Amniotic epithelial cell (primary cell): ENCODE results near the gene TRIM10.

ENCODE experiments used
- DNase-seq: peaks from one replicate; pipeline ENCODE4 v3.0.0-alpha.2; 2010; ENCODE audit warnings: low read depth

The TRIM10 gene, protein sequence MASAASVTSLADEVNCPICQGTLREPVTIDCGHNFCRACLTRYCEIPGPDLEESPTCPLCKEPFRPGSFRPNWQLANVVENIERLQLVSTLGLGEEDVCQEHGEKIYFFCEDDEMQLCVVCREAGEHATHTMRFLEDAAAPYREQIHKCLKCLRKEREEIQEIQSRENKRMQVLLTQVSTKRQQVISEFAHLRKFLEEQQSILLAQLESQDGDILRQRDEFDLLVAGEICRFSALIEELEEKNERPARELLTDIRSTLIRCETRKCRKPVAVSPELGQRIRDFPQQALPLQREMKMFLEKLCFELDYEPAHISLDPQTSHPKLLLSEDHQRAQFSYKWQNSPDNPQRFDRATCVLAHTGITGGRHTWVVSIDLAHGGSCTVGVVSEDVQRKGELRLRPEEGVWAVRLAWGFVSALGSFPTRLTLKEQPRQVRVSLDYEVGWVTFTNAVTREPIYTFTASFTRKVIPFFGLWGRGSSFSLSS

DNA sequence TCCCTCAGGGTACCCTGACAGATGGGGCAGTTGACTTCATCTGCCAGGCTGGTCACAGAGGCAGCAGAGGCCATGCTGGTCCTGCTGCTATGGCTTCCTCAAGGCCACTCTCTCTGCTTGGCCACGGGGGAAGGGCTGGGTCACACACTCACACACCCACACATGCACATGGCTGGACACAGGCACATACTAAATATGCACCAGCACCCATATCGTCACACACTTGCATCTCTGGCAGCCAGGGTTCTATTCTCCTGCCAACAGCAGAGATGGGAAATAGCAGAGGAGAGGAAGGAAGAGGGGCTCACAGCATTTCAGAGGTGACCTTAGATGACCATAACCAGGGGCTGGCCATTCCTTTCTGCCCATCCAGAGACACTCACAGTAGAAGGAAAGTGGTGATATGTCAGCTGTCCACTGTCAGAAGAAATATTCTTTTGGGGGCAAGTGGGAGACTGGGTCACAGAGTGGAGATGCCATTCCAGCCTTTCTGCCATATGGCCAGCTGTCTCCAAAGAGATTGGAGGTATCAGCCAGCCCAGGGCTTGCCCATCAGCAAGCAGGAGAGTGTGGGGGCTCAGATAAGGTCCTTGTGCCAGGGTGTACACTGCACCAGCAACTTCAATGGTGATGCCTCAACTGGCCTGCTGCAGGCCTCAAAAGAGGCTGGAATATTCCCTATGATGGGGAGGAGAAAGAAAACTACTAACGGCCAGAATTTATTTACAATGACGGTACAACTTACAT, at the start of gene TRIM10:
TSS of gene TRIM10 (minus strand) at position 427 of the 747 bp plus-strand sequence. CDS start at position 74, 353 bp downstream.
- DNase-seq: no peak

DNA sequence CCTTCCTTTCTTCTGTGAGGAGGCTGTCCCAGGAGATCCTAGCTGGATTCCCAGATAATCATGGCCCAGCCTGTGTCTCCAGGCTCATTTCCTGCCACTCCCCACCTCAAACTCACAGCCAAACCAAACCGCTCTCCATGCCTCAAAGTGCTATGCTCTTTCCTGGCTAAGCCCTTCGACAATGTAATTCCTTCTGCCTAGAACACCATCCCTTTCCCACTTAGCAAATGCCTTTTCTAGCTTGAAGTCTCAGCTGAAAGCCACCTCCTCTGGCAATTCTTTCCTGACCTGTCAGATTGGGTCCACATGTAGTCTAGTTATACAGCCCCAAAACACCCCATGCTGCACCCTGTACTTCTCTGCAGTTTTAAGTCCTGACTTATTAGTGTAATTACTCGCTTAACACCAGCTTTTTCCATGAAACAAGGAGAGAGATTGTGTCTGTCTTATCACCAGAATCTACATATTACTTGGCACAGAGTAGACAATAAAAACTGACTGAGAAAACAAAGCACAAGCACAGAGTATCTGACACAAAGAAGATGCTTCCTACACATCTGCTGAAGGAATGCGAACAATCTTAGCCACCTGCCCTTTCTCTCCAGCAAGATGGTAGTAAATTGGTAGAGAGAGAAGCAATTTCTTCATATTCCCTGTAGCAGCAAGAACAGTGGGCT, 46.7 kb upstream of the TRIM10 start:
- no peak for DNase-seq

DNA sequence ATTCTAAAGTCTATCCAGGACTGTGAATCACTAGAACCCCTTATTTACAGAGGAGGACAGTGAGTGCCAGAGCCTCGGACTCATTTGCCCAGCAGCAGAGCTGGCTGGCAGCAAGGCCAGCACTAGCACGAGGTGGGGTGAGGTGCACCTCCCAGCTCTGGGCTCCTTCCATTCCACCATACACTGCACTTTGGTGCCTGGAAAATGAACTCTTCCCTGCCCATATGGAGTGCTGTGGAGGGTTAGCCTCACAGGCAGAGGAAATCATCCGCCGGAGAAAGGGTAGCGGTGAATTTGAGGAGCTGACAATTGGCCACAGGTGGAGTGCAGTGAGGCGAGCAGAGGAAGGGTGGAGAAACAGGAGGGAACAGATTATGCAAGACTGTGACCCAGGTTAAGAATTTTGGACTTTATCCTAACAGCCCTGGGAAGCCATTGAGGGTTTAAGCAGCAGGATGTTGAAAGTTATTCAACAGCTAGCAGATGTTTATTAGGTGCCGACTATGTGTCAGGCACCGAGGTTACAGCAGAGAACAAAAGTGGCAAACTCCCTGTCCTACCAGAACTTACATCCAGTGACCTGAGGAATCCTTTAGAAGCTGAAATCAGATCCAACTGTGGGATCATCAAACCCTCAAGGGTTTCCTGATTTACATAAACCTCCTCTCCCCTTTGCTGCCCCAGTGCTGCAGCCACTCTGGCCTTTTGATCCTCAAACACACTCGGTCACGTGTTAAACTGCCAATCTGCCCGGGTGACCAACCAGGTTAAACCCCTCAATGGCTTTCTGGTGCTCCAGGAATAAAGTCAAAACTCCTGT, 46.0 kb upstream of the TRIM10 start:
- peak; percentile 54 for DNase-seq

DNA sequence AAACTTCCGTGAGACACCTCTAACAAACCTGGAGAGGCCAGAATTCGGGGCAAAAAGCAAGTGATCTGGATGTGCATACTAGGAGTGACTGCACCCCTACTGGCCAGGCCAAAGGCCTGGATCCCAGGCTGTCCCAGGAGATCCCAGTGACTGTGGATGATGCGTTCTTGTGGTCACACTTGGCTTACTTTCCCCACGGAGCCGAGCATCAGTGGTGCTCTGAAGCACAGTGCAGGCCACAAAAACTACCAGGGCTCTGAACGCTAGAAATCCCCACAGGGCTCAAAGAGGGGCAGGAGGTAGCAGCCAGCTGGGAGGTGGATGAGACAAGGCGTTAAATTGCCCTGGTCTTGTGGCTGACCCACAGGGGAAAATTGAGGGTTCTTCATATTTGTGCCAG, 45.1 kb upstream of the TRIM10 start:
- peak; percentile 24 for DNase-seq

DNA sequence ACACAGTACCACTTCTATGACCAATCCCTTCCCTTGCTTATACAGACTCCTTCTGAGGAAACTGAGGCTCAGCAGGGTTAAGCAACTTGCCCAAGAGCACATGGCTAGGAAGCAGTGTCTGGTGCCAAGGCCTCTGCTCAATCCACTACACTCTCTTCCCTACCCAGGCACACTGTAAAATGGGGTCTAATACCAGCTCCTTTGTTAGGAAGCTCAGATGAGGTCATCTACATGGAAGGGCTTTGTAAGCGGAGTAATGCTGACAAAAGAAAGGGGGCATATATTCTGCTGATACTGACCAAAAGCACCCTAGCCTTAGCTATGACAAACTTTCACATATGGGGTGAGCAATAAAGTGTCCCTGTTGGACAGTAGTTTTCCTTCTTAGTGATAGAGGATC, 43.1 kb upstream of the TRIM10 start:
- DNase-seq: no peak

DNA sequence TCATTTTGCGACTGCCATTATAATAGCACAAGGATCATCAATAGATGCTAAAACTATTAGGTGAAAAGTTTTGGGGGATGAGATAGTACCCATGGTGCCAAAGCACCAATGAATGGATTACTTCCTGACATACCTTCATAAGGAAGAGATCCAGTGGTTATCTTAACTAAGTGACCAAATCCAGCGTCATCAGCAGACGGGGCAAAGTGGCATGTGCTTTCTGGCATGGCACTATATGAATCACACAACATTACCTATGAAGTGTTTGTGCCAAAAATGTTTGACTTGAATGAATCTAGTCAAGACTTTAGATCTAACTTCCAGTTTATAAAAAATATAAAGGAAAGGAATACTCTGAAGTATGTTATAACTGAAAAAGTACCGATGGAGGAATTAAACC, 41.4 kb upstream of the TRIM10 start:
- no peak for DNase-seq

DNA sequence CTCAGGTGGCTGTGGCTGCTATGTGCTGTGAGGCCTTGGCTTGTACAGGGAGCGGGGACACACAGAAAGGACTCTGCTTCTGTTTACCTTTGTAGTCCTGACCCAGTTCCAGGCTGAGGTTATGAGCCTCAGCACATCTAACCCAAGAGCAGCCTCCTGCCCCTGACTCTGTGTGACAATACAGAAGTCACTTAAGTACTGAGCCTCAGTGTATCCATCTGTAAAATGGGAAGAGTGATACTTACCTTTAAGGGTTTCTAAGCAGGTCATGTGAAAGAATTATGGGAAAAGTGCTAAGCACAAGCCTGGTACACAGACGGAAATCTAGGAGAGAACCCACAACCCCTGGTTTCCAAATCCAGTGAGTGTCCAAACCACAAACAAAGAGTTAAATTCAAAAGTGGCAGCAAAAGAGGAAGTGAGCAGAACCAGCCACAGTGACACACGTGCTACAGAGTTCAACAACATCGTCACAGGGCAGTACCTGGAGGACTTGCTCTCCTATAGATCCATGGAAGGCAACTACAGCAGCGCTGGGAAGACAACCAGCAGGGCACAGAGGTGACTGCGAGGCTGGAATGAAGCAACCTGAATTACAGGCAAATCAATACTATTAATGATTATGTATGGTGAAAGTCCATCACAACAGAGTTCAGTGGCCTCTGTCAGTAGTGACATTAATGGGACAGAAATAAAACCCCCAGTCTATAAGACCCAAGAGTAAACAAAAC, 39.7 kb upstream of the TRIM10 start:
- DNase-seq: no peak

DNA sequence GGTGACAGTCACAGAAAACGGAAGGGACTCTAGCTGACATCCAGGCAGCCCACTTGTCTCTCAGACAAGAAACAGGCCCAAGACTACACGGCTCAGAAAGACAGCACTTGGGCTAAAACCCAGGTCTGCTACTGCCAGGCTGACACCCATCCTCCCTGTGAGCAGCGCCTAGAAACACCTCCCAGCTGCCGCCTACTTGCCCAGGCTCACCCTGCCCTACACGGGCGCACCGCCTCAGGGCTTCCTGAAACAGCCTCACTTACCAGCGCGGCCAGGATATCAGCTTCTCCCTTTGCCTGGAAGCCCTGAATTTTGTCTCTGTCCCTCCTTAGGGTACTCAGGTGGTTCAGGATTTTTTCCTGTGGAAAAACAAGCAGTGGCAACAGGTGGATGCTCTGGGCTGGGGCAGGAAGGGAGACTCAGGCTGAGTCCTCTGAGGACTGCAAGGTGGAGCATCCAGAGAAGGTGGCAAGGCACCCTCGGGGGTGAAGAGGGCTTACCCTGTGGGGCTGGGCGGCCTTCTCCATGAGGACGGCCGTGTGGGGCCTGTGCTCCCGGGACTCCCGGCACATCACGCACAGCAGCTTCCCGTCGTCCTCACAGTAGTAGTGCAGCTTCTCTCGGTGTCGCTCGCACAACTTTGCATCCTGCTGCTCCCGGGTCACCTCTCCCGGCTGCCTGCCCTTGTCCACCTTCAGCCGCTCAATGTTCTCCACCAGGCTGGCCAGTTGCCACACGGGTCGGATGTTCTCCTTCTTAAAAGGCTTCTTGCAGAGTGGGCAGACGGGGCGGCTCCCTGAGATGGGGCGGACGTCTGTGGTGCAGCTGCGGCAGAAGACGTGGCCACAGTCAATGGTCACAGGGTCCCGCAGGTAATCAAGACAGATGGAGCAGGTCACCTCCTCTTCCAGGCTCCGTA, 37.4 kb upstream of the TRIM10 start:
- DNase-seq: no peak

DNA sequence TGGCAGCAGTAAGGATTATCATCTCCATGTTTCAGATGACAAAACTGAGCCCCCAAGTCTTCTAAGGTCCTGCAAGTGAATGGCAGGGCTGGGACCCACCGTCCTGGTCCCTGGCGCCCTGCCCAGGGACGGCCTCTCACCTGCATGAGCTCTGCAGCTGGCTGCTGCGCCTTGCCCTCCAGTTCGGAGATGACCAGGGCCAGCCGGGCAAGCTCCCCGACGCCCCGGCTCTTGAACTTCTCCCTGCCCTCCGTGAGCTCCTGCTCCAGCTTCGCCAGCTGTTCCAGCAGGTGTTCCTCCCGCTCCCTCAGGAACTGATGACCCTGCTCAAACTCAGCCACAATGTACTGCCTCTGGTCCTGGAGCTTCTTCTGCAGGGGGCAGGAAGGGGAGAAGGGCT, 35.4 kb upstream of the TRIM10 start:
- DNase-seq: no peak

DNA sequence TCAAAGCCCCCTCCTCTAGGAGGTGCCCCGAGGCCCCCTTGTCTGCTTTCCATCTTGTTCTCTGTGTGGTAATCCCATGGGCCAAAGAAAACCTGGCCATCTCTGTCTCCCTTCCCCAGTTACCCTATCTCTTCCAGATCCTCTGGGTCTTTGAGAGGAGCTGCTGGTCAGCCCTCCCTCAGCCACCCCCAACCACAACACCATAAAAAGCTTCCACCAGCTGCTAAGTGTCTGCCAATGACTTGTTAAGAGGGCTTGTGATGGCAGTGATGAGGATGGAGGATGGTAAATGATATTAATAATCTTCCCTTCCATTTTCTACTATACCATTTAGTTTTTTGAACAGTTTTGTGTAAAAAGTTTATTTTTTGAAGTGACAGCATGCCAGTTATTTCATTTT, 34.9 kb upstream of the TRIM10 start:
- DNase-seq: no peak

DNA sequence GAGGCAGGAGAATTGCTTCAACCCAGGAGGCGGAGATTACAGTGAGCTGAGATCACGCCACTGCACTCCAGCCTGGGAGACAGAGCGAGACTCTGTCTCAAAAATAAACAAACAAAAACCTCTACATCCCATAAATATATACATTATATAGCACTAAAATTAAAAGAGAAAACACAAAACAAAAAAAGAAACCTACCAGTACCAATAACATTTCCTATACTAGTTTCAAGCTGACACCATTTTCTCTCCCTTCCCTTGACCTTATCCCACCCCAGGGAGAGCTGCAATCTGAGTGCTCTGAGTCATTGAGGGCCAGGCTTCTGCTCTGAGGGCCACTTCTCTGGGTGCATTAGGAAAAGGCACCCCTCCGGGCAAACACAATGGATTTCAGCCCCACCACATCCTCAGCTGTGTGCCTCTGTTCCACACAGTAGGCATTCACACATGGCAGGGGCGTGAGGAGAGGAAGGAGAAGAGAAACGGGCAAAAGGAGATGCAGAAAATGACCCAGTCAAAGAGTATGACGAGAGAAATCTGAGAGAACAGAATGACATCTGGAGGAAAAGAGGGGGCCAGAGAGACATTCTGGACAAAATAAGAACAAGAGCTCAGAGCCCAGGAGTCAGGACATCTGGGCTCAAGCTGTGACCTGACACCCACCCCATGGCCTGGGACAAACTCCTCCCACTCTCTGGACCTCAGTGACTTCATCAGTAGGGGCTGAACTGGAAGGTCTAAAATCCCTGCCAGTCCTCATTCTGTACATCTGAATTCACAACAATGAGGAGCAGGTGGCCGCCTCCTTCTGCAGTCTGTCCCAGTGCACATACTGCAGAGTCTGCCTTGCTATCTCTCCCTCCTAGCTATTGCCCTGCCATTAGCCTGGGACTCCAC, 34.0 kb upstream of the TRIM10 start:
- DNase-seq: no peak

DNA sequence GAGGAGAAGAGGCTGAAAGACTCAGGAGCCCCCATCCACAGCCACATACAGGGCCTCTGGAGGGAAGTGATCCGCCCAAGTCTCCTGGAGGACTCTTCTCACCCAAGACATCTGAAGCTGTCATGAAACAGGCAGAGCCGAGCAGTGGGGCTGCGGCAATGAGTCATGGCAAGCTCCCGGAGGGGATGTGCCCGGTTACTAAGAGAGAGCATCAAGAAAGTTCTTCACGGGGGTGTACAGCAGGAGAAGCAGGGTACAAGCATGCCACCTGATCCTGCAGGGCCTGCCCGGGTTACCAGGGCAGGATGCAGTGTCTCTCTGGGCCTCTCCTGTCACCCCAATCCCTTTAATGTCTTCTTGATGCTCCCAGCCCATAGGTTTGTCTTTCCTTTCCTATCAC, 31.1 kb upstream of the TRIM10 start:
- no peak for DNase-seq

DNA sequence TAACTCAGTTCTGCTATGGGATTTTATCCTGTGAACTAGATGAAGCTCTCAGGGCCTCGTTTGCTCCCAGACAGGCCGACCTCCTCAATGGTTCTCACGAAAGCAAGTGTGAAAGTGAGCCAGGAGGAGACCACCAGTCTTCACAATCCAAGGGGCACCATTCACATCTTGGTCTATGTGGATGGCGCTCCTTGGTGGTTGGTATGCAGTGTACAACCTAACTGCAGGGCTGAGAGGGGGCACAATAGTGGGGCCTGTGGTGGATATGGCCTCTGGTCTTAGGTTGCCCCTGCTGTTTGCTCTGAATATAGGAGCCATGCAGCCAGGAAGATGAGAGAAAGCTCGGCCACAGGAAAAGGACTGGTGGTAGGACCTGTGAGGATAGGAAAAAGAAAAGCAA, 27.5 kb upstream of the TRIM10 start:
- no peak for DNase-seq

DNA sequence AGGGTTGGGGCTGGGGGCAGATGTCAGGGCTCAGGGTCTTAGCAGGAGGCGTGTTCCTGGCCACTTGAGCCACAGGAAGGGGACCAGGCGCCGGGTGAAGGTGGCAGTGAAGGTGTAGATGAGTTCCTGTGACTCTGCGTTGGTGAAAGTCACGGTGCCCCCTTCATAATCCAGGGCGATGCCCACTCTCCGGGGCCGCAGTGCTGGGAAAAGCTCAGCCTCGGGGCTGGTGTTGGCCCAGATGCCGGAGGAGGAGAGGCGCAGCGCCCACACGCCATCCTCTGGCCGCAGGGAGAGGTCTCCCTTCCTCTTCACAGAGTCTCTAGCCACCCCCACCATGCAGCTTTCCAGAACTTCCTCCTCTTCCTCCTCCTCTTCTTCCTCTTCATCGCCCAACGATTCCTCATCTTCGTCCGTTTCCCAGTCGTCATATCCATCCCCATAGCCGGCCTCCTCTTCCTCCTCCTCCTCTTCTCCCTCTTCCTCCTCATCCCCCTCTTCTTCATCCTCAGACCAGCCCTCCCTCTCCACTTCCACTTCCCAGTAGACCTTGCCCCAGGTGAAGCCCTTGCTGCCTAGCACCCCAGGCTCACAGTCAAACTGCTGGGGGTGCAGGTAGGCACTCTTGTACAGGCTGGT, 25.0 kb upstream of the TRIM10 start:
- DNase-seq: no peak

DNA sequence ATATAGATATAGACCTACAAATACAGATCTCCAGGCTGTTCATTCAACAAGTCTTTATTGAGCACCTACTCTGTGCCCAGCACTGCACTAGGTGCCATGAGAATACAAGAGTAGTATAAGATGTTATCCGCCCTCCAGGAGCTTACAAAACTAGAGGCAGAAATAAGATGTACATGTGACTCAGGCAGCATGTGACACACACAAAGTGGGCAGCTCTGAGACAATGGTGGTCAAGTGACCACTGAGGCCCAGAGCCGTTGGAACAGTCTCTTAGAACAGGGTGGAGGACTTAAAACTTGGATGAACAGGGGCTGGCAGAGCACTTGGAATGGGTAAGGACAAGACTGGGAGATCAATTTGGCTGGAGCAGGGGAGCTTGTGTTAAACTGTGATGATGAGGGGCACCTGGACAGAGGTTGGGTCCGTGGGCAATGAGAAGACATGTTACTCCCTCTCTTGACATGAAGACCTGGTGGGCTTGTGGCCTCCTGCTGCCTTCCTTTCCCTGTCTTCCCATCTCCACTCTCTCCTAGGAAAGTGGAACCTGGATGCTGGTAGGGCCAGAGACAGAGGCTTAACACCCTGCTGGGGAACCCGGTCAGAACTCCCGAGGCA, 23.5 kb upstream of the TRIM10 start:
- DNase-seq: no peak

DNA sequence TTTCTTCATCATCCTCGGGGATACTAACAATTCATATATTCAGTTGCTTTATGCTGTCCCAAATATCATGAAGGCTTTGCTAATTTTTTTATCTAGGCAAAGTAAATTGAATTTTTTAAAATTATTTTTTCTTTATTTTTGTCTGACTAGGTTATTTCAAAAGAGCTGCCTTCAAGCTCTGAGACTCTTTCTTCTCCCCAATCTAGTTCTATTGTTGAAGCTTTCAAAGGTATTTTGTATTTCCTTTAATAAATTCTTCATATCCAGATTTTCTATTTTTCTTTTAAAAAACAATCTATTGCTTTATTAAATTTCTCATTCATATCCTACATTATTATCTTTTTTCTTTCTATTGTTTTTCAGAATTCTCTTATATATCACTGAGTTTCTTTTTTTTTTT, 19.1 kb upstream of the TRIM10 start:
- no peak for DNase-seq

DNA sequence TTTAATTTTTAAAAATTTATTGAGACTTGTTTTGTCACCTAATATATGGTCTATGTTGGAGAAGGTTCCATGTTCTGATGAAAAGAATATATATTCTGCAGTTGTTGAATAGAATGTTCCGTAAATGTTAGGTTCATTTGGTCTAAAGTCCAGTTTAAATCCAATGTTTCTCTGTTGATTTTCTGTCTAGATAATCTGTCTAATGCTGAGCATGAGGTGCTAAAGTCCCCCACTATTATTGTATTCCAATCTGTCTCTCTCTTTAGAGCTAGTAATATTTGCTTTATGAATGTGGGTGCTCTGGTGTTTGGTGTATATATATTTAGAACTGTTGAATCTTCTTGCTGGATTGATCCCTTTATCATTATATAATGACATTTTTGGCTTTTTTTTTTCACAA, 17.8 kb upstream of the TRIM10 start:
- no peak for DNase-seq

DNA sequence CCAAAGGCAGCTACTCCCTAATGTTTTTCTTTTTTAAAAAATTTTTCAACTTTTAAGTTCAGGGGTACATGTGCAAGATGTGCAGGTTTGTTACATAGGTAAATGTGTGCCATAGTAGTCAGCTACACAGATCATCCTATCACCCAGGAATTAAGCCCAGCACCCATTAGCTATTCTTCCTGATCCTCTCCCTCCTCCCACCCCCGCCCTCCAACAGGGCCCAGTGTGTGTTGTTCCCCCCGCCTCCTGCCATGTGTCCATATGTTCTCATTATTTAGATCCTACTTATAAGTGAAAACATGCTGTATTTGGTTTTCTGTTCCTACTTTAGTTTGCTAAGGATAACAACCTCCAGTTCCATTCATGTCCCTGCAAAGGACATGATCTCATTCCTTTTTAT, 14.8 kb upstream of the TRIM10 start:
- DNase-seq: no peak
